Hepatocyte (in vitro differentiated cells): Measurements from ENCODE around the gene KCNJ14. TPM values are rescaled to one million over a fixed set of nuclear protein-coding genes. Genes with fewer than 3 reads are reported as not detected.

Source experiments
- DNase-seq: peaks from one replicate; pipeline ENCODE4 v3.0.0-alpha.2; 2016; ENCODE audit warnings: low spot score
- H2AFZ ChIP-seq: fragments of 200-600 bp; sonication (generic); 2 replicates; pipeline ENCODE4 v1.6.0; 2016; ENCODE audit warnings: antibody characterized with exemption, mild to moderate bottlenecking
- H3K27ac ChIP-seq: fragments of 200-600 bp; sonication (generic); 2 replicates; pipeline ENCODE4 v1.5.1; 2016; ENCODE audit warnings: mild to moderate bottlenecking
- H3K27me3 ChIP-seq: fragments of 200-600 bp; sonication (generic); 2 replicates; pipeline ENCODE4 v1.6.1; 2016
- H3K36me3 ChIP-seq: fragments of 200-600 bp; sonication (generic); replicated peaks from 2 replicates; pipeline ENCODE4 v1.5.1; 2016; ENCODE audit warnings: low read depth; ENCODE audit not compliant: insufficient read depth
- H3K4me1 ChIP-seq: fragments of 200-600 bp; sonication (generic); 2 replicates; pipeline ENCODE4 v1.5.1; 2016; ENCODE audit warnings: mild to moderate bottlenecking, moderate library complexity; ENCODE audit not compliant: insufficient read depth
- H3K4me2 ChIP-seq: fragments of 200-600 bp; sonication (generic); 2 replicates; pipeline ENCODE4 v1.6.0; 2016
- H3K4me3 ChIP-seq: fragments of 200-600 bp; sonication (generic); 2 replicates; pipeline ENCODE4 v1.5.1; 2016; ENCODE audit warnings: mild to moderate bottlenecking
- H3K79me2 ChIP-seq: fragments of 200-600 bp; sonication (generic); 2 replicates; pipeline ENCODE4 v1.6.0; 2017; ENCODE audit warnings: mild to moderate bottlenecking
- H3K9me2 ChIP-seq: fragments of 200-600 bp; sonication (generic); replicated peaks from 2 replicates; pipeline ENCODE4 v1.6.0; 2017; ENCODE audit warnings: mild to moderate bottlenecking; ENCODE audit not compliant: insufficient read depth
- H3K9me3 ChIP-seq: fragments of 200-600 bp; sonication (generic); 2 replicates; pipeline ENCODE4 v1.5.1; 2016; ENCODE audit warnings: low read depth, mild to moderate bottlenecking
- H4K20me1 ChIP-seq: fragments of 200-600 bp; sonication (generic); 2 replicates; pipeline ENCODE4 v1.6.0; 2016; ENCODE audit warnings: mild to moderate bottlenecking; ENCODE audit not compliant: insufficient read depth, poor library complexity, severe bottlenecking
- EZH2 ChIP-seq: fragments of 200-600 bp; sonication (generic); IDR thresholded peaks from 2 replicates; pipeline ENCODE4 v1.6.1; 2016; ENCODE audit warnings: antibody characterized with exemption, mild to moderate bottlenecking, borderline replicate concordance
- EZH2phosphoT487 ChIP-seq: fragments of 200-600 bp; sonication (generic); IDR thresholded peaks from one replicate; pipeline ENCODE4 v1.6.1; 2018; ENCODE audit warnings: antibody characterized with exemption, mild to moderate bottlenecking, low read depth, moderate library complexity; ENCODE audit not compliant: unreplicated experiment, severe bottlenecking
- WGBS: methylation state at CpG from one replicate; pipeline ENCODE4 v1.1.6; 2016; ENCODE audit warnings: low lambda C conversion rate; ENCODE audit errors: missing lambda C conversion rate; 5-methylcytosine and 5-hydroxymethylcytosine counted together
- polyA plus RNA-seq: library from polyadenylated mRNA; unstranded; fragments of >200 nt; fragmentation: Nextera tagmentation; extraction: Ambion mirVana; gene quantifications from 2 replicates; pipeline ENCODE4 v1.2.1, GENCODE V29; 2016
- total RNA-seq: library from RNA; depleted of rRNA; stranded (reverse); fragments of >200 nt; gene quantifications from 2 replicates; pipeline ENCODE4 v1.2.3, GENCODE V29; 2014
- TF ChIP-seq, protein P1 (sequence below): fragments of 200-600 bp; sonication (generic); IDR thresholded peaks from 2 replicates; pipeline ENCODE4 v1.5.1; 2016; ENCODE audit warnings: antibody characterized with exemption, mild to moderate bottlenecking; ENCODE audit not compliant: poor library complexity

The KCNJ14 gene
- total and polyA plus RNA-seq, 2 experiments from 2014 or later: 0.70 to 1.1 TPM

DNA sequence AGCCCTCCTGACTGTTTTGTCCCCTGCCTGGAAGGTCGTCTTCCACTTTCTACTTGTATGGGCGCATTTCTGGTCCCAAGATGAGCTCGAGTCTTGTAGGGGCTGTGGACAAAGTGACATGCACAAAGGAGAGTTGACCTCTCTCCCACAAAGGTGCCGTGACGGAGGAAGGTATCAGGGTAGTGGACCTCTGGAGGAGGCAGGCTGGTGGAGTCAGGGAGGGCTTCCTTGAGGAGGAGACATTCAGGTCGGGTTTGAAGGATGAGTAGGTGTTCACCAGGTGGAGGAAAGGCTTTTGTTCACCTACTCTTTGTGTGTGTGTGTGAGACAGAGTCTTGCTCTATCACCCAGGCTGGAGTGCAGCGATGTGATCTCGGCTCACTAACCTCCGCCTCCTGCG is 15.5 kb downstream of the KCNJ14 start:
- Histone ChIP-seq H3K27ac (no peak overlapping the region), H3K4me3 (no peak overlapping the region), H3K4me1 (peaks cover 11% of the 10 kb centered on the region)

DNA sequence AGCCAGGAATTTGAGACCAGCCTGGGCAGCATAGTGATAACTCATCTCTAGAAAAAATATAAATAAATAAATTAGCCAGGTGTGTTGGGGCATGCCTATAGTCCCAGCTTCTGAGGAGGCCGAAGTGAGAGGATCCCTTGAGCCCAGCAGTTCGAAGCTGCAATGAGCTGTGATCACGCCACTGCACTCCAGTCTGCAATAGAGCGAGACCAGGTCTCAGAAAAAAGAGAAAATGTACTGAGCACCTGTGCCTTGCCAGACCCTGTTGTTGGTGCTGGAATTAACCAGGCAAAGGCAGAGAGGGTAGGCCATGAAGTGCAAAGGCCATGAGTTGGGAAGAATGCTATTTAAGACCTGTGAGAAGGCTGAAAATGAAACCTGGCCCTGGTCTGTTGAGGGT is 16.5 kb downstream of the KCNJ14 start:
- H3K9me3 ChIP-seq: no peaks in the 10 kb centered on the region
- H3K27me3 ChIP-seq: no peaks in the 10 kb centered on the region
- TF ChIP-seq EZH2phosphoT487 (no peak), EZH2 (no peak)
- TF ChIP-seq, protein P1, sequence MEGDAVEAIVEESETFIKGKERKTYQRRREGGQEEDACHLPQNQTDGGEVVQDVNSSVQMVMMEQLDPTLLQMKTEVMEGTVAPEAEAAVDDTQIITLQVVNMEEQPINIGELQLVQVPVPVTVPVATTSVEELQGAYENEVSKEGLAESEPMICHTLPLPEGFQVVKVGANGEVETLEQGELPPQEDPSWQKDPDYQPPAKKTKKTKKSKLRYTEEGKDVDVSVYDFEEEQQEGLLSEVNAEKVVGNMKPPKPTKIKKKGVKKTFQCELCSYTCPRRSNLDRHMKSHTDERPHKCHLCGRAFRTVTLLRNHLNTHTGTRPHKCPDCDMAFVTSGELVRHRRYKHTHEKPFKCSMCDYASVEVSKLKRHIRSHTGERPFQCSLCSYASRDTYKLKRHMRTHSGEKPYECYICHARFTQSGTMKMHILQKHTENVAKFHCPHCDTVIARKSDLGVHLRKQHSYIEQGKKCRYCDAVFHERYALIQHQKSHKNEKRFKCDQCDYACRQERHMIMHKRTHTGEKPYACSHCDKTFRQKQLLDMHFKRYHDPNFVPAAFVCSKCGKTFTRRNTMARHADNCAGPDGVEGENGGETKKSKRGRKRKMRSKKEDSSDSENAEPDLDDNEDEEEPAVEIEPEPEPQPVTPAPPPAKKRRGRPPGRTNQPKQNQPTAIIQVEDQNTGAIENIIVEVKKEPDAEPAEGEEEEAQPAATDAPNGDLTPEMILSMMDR: no peak
- no peaks in the 10 kb centered on the region for H3K9me2 ChIP-seq
- DNase-seq: no peak
- 99% methylated on average over 4 of the region's 4 CpGs for WGBS
- H4K20me1 ChIP-seq: peaks cover 37% of the 10 kb centered on the region
- no peak overlapping the region for H3K4me3 ChIP-seq
- H3K4me1 ChIP-seq: peaks cover 11% of the 10 kb centered on the region
- H3K79me2 ChIP-seq: peaks cover 24% of the 10 kb centered on the region
- no peak overlapping the region for H2AFZ ChIP-seq
- no peaks in the 10 kb centered on the region for H3K36me3 ChIP-seq
- no peak overlapping the region for H3K27ac ChIP-seq
- no peak overlapping the region for H3K4me2 ChIP-seq

More for the DNA sequence above, 15.5 kb downstream of the KCNJ14 start:
- no peak for DNase-seq
- Histone ChIP-seq H3K79me2 (peaks cover 24% of the 10 kb centered on the region), H2AFZ (no peak overlapping the region), H3K4me2 (peak overlapping the region; percentile 95), H4K20me1 (peaks cover 37% of the 10 kb centered on the region), H3K27me3 (no peaks in the 10 kb centered on the region), H3K9me2 (no peaks in the 10 kb centered on the region), H3K36me3 (no peaks in the 10 kb centered on the region), H3K9me3 (no peaks in the 10 kb centered on the region)
- TF ChIP-seq EZH2 (no peak), EZH2phosphoT487 (no peak)
- TF ChIP-seq, protein P1: no peak
- 95% methylated on average over 10 of the region's 10 CpGs for WGBS

DNA sequence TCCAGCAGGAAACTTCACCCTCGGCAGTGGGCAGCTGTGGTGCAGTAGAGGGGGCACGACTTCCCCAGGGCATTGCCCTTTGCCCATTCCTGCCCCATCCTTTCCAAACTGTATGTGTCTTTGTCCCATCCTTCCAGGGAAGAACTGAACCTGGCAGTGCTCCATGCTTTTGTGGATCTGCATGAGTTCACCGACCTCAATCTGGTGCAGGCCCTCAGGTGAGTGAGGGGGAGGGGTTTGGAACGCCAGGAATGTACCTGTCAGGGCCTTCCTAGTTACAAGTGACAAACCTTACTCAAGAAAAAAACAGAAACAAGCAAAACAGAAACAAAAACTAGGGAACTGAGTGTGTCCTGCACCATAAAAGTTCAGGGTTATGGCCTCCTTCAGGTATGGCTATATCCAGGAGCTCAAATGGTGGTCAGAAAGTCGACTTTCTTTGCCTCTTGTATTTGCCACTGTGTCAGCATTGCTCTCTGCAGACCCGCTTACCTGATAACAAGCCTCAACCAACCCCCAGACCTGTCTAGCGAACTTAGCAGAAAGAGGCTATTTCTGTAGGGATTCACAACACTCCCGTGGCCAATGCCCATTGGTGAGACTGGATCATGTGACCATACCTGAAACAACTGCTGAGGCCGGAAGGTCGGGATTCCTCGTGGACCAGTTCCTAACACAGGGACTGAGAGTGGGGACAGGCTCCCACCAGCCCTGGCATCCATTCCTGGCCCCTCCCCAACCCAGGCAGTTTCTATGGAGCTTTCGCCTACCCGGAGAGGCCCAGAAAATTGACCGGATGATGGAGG is 18.0 kb downstream of the KCNJ14 start:
- Histone ChIP-seq H3K4me1 (peaks cover 8% of the 10 kb centered on the region), H3K4me3 (no peak overlapping the region), H3K4me2 (no peak overlapping the region), H2AFZ (no peak overlapping the region), H3K79me2 (peaks cover 24% of the 10 kb centered on the region), H3K27me3 (no peaks in the 10 kb centered on the region), H3K27ac (no peak overlapping the region), H3K36me3 (no peaks in the 10 kb centered on the region), H3K9me2 (no peaks in the 10 kb centered on the region), H4K20me1 (peaks cover 37% of the 10 kb centered on the region), H3K9me3 (no peaks in the 10 kb centered on the region)
- TF ChIP-seq, protein P1: no peak
- TF ChIP-seq EZH2phosphoT487 (no peak), EZH2 (no peak)
- WGBS: 88% methylated on average over 14 of the region's 14 CpGs
- DNase-seq: no peak
